GM19099 (cell line): Measurements from ENCODE around the gene ETNK2.

Experiments
- POLR2A ChIP-seq: IDR thresholded peaks from 3 replicates; pipeline ENCODE4 v1.6.1; 2011; ENCODE audit warnings: low read depth; ENCODE audit not compliant: insufficient read length; ENCODE audit errors: extremely low read depth

ETNK2 gene

DNA sequence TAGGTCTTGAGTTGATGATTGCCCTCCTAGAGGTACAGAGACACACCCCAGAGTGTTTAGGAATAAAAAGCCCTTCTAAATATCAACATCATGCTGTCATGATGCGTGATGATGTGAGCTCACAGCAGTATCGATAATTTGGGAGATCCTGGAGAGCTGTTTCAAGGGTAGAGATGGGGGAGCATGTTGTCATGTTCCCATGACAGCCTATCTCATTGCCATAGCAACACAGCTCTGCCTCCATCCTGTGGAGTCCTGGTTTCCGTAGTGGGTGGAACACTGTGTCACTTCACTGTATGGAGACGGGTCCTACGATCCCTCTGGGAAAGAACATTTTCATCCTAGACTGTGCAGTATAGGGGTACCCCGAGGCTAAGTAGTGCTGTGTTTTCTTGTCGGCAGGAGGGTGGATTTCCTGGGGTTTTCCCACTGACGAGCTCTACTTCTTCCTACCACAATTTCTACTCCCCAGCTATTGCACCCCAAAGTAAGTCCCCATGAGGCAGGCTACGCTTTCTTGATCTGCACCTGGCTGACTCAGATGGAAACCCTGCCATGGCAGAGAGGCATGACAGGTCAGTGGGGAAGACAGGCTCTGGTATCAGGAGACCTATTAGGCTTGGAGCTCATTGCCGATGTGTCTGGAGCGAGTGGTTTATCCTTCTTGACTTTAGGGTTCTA, 37.3 kb upstream of the ETNK2 start:
- TF ChIP-seq POLR2A = no peak

DNA sequence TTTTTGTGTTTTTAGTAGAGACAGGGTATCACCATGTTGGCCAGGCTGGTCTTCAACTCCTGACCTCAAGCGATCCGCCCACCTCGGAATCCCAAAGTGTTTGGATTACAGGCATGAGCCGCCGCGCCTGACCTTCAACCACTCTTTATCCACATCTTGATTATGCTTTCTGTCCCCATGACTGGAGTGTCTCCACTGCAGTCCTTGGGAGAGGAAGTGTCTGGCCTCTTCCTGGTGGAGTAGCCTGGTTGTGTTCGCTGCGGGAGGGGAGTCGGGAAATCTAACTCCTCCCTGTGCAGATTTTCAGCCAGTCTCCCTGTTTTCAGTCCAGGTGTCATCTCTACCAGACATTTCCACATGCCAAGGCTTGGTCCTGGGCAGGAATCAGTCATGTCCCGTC, 34.8 kb upstream of the ETNK2 start:
- TF ChIP-seq POLR2A = no peak

DNA sequence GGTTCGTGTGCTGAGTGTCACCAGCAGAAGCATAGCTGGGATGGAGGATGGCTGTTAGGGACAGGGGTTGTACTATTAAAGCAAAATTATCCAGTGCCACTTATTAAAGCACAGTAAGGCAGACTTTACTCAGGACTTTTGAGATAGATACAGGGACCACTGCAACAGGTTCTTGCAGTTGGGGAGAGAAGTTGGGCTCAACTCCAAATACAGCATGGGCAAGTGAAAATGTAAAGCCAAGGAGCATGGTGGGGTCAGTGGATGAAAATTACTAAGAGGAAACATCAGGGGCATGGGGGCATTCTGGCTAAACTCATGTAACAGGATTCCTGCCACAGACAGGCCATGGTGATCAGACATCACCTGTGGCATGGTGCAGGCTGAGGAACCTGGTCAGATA, 29.3 kb upstream of the ETNK2 start:
- no peak for TF ChIP-seq POLR2A

DNA sequence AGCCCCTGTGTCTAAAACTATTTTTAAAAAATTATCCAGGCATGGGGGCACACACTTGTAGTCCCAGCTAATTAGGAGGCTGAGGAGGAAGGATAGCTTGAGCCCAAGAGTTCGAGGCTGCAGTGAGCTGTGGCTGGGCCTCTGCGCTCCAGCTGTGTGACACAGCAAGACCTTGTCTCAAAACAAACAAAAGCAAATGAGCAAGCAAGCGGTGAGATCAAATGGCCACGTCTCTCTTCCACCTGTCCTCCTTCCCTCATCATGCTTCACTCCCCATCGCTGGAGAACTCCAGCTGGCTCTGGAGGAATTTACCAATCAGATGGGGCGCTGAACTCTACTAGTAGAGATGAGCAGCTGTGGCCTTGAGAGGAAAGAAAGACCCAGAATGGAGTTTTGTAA, 28.3 kb upstream of the ETNK2 start:
- no peak for TF ChIP-seq POLR2A

DNA sequence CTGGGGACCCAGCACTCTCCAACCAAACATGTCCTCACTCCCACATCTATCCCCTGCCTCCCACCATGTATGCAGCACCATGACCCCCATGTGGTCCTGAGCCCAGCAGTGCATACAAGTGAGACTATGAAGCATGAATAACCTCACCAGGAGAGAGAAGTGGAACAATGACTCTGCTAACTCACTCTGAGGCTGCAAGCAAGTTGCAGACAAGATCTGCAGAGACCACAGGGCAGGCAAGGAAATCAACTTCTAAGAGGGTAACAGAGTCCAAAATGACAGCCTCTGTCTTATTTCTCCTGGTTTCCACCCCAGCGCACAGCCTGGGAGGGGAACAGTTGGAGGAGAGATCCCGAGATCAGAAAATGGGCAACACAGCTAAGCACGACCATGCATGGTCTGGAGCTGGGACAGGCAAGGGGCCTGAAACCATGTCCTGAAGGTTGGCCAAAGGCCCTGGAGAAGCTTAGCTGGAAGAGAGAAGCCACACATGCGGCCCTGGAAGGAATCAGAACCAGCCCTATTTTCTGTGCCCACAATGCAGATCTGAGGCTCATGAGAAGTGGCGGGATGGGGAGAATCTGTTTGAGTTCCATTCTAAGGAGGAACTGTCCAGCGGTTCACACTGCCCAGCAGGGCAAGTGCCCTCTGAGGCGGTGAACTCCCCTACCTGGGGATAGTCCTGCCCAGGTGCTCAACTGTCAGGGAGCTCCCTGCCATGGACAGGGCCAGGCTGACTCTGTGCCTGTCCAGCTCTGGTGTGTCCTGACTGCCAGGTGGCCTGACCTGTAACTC, 26.8 kb upstream of the ETNK2 start:
- TF ChIP-seq POLR2A = no peak

DNA sequence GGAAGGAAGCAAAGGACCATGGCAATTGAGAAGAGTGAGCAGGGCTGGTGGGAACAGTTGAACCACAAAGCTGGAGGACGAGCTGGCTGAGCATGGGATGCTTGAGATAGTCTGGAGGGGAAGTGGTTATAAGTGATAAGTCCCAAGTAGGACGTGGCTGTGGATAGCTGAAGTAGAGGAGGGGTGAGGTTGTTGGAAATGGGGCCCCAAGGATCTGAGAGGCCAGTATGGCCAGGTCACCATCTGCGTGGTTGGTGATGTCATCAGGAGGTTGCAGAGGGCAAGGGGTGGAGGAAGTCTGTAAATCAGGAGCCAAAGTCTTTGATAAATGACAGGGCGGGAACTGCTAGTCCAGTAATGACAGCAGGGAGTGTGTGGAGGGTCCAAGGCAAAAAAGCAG, 25.3 kb upstream of the ETNK2 start:
- TF ChIP-seq POLR2A = no peak

DNA sequence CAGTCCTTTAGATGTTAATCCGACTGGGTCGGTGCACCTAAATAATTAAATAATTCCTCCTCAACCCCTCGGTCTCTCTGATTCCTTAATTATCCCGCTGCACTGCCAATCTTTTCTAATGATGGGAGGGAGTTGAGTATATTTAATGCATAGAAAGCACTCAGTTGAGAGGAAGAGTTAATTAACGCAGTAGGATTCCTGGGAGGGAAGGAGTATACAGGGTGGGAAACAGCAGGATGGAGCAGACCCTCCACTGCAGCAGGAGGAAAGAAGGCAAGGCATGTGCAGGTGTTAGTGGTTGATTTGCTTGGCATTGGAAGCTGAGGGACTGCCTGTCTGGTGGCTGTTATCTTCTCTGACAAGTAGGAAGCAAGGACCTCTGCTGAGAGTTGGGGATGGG, 24.2 kb upstream of the ETNK2 start:
- no peak for TF ChIP-seq POLR2A

DNA sequence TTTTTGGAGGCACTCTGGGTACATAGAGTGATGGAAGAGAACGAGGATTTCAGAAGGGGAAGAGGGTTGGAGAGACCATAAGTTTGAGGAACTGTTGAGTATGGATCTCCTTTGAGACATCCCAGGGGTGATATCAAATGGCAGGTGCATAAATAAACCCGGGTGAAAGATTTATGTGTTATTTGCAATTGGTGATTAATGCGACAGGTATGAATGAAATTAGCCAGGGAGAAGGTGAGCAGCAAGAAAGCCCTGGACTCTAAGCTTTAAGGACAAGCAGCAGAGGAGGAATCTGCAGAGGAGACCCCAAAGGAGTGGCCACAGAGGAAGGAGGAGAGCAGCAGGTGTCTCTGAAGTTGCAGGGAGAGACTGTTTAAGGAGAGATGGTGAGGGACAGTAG, 23.1 kb upstream of the ETNK2 start:
- no peak for TF ChIP-seq POLR2A

DNA sequence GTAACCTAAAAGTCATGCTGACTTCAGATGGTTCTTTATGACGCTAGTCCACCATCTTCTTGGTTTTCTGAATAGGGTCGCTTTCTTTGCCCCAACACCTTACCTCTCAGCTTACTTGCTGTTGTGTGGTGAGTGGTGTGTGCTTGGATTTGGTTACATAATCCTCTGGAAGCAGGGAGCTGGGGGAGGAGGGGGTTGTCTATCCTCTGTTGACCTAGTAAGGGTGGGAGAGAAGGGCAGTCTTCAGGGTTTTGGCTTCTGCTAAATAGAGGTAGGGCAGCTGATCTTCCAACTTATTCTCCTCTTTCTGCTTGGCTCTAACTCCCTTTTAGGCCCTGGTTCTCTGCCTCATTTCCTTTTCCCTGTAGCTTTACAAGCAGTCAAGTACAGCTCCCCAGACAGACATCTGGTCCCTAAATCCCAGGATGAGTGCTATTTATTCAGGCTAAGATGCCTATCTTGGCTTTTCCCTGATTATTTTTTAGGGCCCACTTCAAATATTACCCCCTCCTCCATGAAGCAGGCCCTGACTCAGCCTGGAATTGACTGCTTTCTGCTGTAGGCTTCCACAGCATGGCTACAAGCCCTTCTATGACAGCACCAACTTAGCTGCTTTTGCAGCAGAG, 20.7 kb upstream of the ETNK2 start:
- TF ChIP-seq POLR2A = no peak

DNA sequence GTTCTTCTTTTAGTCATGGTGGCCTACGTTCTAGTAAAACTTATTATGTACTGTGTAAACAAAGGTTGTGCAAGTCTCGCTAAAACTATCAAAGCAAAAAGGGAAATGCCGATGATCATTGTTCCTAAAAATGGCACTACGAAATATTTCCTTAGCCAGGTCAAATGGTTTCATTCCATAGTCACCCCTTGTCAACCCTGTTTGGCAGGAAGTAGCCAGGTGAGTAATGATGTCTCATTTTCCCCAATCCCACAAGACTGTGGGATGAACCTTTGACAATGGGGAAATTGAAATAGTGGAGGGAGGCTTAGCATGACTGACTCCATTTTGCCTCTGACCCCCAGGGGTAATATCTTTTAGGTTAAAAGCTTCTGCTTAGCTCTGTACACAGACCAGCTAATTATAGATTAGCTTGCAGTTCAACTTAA, 19.9 kb upstream of the ETNK2 start:
- TF ChIP-seq POLR2A = no peak

DNA sequence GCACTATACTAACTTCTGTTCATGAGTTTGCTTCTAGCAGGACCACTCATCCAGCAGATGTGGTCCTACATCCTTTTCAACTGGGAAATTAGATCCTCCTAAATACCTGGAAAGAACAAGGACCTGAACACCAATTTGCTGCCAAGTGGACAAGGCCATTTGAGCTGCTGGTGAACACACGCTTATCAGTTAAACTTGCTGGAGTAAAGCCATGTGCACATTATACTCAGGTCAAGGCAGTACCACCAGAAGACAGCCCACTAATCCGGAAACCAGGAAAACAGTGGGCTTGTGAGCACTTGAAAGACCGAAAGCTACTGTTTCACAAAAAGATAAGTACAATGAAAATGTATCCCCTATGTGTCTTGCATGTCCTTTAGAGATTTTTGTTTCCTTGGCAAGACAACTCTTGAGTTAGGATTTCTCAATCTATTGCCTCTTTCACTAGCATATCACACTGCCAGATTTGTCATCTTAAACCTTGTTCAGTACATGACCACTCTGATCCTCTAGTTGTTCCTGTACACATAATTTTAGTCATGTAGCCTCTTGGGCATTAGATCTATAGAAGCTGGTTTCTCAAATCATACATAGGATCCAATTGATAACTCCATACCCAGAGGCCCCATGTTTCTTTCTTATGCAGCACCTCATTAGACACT, 18.8 kb upstream of the ETNK2 start:
- no peak for TF ChIP-seq POLR2A

DNA sequence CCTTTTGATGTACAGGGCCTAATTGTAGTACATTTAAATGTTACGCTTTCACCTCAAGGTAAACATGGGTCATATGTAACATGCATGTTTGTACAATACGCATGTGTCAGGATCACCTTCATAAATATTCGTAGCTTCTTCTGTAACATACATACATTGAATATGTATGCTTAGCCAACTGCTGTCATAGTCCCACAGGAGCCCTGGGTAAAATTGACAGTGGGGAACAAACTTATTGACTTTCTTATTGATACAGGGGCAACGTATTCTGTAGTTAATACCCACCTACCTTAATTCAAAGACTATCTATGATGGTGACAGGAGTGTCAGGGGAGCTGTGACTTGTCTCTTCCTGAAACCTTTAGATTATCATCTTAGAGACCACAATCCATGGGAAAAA, 18.0 kb upstream of the ETNK2 start:
- no peak for TF ChIP-seq POLR2A

DNA sequence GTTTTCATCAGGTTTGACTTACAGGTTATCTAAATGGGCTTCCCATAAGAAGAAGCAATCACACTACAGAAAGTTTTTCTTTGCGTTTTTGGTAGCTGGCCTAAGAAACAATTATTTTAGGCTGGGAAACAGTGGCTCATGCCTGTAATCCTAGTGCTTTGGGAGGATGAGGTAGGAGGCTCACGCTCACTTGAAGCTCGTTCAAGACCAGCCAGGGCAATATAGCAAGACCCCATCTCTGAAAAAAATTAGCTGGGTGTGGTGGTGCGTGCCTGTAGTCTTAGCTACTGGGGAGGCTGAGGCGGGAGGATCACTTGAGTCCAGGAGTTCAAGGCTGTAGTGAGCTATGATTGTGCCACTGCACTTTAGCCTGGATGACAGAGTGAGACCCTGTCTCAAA, 15.9 kb upstream of the ETNK2 start:
- no peak for TF ChIP-seq POLR2A

DNA sequence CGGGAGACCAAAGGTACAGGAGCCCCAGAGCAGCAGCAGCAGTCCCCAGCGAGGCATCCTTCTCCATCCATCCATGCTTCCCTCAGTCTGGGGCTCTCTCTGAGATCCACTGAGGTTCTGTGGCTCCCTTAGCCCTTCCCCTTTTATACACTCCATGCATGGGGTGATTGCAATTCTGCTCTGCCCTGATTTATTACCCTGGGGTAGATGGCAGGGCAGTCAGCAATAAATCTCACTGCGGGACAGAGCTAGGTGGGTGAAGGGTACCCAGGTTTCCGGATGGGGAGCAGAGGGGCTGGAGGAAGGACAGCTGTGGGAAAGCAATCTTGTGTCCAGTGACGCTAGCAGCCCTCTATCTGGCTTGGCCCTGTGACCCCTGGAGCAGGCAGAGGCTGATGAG, 14.4 kb upstream of the ETNK2 start, which contains the start of gene REN:
TSS of gene REN (minus strand) at position 119 of the 400 bp plus-strand sequence. CDS start at position 75, 44 bp downstream.
- TF ChIP-seq POLR2A = no peak

DNA sequence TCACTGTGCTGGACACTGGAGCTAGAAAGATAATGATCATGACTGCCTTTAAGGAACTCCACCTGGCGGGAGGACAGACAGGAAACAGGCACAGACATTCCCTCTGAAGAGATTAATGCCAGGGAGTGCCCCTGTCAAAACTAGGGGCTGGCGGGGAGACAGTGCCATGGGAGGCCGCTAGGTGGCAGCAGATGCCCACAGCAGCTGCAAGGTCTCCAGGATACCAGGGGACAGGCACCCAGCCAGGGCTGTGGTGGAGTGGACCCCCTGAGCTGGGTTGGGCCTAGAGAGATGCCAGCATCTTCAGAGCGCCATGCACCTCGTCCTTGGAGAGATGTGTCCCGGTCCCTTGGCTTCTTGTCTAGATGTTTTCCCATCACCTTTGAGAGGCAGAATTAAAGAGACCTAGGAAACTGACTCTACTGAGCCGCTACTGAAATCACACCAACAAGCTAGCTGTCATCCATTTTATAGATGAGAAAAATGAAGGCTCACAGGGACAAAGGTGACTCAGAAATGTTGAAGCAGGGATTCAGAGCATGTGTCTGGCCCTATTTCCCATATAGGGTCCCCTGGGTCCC, 10.7 kb upstream of the ETNK2 start:
- TF ChIP-seq POLR2A = no peak

DNA sequence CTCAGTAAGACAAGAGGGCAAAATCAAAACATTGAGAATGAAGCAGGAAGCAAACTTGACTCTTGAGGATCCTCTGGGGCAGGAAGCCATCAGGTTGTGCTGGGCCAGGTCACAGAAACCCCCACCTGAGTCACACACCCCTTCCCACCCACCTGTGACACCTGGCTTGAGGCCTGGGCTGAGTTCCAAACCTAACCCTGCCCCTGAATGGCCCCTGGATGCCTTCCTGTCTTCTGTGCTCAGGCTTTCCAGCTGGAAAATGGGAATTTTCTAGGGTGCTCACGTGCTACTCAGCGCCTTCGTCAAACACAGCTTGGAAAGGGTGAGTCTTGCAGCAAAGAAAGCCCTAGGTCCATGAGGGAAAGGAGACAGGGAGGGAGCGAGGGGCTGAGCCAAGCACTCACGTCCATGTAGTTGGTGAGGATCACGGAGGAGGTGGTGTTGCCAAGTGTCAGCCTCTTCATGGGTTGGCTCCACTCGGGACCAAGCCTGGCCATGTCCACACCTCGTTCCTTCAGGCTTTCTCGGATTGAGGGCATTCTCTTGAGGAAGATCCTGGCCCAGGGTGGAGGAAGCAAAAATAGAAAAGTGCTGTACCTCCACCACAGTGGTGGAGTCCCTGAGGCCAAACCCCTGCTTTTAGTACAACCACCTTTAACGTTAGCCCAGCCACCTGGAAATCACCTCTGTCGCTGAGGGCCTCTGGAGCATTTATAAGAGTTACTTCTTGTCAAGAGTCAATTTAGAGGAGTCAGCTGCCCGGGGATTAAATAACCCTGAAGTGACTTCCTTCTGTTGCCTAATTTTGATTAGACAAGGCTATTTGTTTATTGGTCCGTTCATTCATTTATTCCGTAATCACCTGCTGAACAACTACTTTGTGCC, 10.0 kb upstream of the ETNK2 start:
- TF ChIP-seq POLR2A = no peak
